Measurements from ENCODE around the gene TLE4.

TLE4 gene

DNA sequence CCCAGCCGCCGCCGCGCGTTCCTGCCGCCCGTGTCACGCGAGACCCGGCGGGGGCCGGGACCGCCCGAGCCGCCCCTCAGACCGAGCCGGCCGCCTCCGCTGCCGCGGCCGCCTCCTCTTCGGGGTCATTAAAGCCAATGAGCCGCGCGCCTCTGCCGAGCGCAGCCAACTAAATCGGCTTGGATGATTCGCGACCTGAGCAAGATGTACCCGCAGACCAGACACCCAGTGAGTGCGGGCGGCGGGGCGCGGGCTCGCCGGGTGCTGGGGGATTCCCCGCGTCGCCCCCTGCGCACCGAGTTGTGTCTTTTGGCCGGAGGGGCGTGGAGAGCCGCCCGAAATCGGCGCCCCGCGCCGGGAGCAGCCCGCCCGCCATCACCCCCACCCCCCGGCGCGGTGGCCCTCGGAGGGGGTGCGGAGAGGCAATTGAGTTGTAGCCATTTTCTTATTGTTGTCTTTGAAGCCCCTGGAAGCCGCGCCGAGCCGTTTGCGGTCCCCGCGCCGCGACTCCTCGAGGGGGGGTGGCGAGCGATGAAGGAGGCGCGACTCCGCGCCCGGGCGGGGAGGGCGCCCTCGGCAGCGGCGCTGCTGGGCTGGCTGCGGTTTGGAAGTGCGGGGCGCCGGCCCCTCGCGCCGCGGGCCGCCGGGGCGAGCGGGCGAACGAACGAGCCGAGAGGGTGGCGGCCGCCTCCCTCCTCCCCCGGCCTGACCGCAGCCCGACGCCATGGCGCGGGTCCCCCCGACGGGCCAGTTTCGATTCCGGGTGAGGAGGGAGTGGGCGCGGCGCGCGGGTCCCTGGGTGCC lies 1.0 kb downstream of the TLE4 start:
- peak; percentile 73 for DNase-seq

DNA sequence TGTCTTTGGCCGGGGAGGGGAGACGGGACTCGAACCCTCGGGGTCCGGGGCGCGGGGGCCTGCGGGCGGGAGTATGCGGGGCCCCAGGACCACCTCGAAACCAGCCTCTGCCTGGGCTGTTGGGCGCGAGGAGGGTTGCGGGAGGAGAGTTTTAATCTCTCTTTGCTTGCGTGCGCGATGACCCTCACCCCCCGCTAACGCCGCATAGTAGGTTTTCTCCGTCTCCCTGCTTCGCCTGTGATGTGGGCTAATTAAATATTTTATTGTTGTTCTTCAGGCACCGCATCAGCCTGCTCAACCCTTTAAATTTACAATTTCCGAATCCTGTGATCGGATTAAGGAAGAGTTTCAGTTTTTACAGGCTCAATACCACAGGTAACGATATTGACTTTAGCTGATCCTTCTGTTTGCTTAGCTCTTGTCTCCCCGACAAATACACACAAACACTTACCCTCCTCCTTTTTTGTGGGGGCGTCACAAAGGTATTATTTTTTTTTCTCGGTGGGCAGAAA lies 1.7 kb downstream of the TLE4 start:
- peak; percentile 63 for DNase-seq

DNA sequence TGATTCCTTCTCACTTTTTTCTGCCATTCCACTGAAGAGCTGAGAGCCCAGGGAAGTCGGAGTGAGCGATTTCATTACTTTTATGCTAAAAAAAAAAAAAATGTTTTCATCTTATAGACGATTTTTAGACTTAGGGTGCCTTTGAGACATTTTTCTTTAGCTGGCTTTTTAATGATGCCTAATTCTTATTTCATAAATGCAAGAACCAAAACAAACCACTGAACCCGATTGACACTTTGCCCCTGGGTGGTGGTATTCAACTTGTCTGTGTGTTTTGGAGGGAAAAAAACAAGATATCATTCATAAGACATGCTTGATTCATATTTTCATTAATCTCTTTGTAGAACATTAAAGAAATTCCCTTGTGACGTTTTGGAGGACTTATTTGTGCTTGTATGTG lies 2.4 kb downstream of the TLE4 start:
- peak; percentile 48 for DNase-seq

DNA sequence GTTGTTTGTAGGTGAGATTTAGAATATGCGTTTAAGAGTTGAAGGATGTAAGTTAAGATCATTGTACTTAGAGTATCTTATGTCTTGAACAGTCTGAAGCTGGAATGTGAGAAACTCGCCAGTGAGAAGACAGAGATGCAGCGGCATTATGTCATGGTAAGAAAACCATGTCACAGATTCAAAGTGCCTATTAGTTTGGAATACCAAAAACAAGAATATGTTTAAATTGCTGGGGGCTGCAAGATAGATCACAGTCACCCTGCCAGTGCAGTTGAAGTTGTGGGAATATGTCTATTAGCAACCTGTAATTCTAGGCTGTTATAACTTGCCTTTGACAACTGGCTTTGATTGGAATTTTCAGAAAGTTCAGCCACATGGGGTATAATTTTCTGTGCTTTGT lies 3.0 kb downstream of the TLE4 start:
- DNase-seq, result no peak

DNA sequence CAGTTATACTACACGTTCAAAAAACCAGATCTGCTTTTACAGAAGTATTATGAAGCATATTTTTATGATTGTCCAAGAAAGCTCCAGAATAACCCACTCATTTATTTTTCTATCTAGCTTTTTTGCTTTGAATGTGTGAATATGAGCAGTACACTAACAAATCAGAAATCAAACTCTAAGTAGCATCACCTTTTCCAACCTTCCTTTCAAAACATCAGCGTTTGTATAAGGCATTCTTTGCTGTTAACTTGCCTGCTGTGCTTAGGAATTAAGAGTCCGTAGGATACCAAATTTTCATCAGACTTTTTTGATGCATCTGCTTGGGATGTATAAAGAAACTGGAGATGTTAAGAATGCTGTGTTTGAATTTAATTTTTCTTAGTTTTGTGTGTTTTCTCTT lies 3.8 kb downstream of the TLE4 start:
- DNase-seq, result no peak

DNA sequence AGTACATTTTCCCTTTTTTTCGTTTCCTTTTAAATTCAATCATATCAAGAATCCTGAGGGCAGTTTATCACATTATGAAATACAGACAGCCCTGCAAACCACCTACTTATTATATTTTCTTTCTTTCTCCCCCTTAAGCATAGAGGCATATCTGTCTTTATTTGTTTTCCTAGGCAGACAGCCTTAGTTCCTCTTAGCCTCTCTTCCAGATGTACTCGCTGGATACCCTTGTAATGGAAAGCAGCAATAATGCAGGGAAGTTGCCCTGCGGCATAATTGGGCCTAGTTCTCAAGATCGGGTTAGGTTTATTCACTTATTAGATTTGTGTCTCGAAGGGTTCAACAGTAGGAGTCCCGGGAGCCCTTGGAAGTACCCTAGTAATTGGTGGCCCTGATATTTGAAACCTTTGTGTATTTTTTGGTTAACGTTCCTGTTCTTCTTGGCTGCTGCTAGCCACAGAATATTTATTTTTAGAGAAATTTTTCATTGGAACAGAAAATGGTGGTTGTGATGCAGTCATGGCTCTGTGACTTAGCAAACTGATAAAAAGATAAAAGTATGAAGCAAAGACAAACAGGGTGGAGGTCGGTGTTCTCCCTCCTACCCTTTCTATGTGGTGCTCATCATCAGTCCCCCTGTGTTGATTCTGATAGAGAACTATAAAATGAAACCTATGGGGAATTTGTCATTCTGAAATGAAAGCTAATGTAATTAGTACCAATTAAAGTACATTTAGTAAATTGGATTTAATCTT lies 6.4 kb downstream of the TLE4 start:
- DNase-seq, result peak; percentile 52

DNA sequence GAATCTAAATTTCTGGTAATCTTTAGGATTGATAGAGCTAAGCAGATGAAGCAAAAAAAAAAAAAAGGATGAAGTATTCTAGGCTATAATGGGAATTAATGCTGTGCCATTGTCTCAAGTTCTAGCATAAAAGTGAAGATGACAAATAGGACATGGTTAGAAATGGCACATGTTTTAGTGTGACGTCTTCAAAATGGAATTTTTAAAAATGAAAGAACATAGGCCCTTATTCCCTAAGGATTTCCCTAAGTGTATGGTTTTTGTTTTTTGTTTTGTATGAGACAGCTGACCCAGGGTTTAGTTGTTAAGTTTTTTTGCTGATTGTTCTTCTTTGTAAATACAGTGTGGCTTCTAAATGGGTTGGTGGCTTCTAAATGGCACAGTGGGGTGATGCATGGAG lies 7.1 kb downstream of the TLE4 start:
- DNase-seq, result no peak

DNA sequence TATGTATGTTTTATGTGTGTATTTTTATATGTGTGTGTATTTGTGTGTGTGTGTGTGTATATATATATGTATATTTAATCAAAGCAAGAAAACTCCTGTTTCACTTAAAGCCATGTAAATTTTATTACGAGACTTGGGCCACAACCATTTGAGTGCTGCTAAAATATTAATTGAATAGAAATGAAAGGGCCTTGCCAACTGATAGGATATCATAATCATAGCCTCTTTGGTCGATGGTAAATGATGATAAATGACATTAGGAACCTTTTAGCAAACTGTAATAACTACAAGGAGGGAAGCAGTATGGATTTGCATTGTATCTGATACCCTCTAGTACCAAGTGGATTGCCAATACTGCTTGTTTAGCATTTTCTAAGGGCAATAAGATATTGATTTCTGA lies 7.9 kb downstream of the TLE4 start:
- no peak for DNase-seq

DNA sequence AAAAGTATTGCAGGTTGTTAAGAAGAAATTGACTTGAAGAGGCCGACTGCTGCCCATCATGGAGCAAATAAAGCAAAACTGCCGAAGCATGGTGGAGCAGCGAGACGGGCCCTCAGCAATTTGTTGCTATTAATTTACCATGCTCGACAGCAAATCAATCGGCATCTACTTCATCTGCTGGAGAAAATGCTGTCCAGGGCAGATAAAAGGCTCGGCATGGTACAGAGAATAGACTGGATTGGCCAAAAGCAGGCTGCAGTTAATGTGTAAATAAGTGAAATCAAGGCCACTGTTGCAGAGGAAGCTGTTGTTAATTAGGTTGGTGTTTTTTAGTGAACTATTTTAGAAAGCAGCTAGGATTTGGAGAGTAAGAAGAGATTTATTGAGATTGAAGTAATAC lies 8.3 kb downstream of the TLE4 start:
- no peak for DNase-seq

DNA sequence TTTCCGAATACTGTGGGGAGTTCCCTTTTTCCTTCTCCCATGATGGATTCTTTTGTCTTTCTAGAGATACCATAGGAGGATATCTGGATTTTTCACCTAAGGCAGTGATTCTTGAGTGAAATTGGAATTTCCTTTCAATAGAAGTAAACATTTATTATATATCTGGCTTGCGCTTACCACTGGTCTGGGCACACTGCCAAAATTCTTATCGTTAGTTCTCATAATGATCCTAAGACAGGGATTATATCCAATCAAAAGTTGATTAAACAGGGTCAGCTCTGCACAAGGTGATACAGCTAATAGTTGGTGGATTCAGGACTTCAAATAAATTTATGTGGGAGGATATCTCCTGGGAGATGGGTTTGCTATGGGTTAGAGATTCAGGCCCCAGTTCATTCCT lies 9.6 kb downstream of the TLE4 start:
- DNase-seq, result peak; percentile 87

DNA sequence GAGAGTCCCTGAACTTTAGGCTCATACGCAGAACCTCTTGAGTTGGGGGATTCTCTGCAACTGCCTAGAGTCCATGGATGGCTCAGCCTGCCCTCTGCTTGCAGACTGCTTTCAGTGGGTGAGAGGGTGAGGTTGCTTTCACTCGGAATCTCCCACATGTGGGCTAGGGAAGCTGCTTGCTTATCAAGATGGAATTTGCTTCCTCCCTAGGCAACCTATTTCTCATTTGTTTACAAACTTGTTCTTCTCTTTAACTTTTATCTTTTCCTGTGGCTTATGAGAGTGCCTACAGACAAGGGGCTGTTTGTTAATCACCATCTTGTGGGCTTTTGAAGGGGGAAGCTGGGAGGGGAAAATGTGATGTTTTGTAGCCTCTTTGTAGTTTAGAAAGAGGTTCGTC lies 10.0 kb downstream of the TLE4 start:
- peak; percentile 87 for DNase-seq

DNA sequence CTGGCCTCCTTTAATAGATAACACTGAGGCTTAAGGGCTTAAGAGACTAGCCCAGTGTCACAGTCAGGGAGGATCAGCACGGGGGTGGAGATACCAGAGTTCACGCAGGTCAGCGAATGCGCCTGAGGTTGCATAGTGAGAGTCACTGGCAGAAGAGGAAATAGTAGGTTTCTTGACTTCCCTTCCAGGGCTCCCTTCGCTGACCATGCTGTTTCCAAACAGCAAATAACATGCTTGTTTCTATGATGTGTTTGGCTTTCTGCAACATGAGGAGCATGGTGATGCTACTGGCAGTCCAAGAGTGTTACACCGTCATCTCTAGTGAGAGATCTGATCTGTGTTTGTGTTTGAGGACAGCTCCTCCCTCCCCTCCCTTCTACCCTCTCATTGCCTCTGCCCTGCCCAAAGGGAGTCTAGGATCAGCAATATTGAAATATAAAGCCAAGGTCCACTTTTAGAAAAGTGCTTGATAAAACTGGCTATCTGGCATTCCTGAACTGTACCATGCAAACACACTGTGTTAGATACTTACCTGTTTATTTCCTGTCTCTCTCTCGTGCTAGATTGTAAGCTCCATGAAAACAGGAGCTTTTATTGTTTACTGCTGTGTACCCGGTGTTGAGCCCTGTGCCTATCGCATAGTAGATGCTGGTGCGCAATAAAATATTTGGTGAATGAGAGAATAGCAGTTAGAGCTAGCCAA lies 12.3 kb downstream of the TLE4 start:
- DNase-seq, result peak; percentile 93

DNA sequence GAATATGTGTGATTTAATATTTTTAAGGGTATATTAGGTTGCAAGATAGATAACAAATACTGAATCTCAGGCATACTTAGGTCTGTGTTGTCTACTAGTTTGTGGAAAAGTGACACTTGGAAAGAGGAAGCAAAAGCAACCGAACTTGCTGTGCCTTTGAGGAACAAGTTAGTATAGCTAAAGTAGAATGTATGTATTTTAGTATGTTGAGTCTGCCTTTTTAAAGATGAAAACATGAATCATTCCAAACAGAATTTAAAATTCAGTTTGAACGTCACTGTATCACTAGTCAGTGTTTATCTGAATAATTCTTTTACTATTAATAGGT lies 12.9 kb downstream of the TLE4 start:
- DNase-seq, result peak; percentile 70

DNA sequence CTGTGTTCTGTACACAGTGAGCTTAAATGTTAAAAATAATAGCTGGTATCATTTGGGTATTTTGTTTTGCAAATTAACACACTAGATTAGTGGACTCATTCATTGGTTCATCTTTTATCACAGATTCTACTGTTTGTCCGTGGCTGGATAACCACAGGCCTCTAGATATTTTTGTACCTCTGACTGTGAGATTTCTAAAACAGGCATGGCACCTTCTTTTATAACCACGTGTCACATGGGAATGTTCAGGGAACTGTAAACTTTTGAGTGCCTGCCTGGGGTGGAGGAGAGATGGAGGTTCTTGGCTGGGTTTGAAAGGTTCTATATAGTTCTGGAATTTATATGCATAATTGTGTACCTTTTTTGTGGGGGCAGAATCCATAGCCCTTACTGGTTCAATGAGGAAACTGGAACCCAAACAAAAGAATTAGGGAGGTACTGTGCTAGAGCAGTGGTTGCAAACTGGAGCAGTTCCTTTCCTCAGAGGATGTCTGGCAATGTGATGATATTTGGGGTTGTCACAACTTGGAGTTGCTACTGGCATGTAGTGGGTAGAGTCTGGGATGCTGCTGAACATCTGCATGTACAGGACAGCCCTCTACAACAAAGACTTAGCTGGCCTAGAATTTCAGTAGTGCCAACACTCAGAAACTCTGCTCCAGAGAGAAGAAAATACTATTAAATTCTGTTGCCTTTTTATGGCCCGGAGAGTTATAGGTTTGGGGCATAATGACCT lies 16.9 kb downstream of the TLE4 start:
- no peak for DNase-seq

DNA sequence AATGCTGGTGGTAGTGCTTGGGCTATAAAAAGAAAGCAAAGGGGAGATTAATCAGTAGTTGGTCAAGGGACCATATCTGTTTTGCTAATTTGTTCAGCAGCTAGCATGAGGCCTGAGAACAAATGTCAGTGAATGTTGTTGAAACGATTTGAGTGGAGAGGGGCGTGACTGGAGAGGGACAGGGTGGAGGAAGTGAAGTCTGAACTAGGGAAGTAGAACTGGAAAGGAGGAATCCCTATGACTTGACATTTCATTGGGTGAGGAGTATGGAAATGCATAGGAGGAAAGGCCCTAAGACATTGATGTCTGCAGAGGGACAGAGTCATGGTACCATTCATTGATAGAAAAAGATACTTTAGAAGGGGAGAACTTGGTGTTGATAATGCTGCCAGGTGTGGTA lies 19.7 kb downstream of the TLE4 start:
- DNase-seq, result no peak

DNA sequence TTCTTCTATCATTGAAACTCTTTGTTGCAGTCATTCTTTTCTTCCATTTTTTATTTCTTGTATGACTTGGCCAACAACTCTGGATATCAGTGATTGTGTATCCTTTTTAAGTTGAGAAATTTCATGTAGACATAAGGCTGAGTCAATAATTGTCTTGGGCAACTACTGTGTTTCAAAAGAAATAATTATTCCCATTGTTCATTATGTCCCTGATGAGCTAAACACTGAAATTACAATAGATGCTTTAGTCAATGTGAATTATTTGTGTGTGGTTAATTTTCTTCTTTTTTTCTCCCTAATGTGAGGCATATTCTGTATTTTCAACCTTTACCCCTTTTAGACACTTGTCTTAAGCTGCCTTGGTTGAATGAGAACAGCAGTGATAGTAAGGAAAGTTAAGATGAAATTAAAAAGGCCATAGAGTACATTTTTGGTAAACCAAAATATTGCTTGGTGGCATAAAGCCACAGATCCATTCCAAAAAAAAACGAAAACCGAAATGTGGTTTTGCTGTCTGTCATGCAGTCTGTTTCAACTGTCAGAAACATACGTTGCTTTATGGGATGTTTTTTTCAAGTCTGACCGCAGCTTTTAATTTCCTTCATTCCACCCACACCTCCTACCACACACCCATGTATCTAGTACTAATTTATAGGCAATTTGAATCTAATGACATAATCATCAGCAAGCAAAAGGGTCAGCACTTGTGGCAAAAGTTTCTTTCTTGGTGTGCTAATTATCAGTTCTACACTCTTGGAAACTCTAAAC lies 21.1 kb downstream of the TLE4 start:
- peak; percentile 81 for DNase-seq

DNA sequence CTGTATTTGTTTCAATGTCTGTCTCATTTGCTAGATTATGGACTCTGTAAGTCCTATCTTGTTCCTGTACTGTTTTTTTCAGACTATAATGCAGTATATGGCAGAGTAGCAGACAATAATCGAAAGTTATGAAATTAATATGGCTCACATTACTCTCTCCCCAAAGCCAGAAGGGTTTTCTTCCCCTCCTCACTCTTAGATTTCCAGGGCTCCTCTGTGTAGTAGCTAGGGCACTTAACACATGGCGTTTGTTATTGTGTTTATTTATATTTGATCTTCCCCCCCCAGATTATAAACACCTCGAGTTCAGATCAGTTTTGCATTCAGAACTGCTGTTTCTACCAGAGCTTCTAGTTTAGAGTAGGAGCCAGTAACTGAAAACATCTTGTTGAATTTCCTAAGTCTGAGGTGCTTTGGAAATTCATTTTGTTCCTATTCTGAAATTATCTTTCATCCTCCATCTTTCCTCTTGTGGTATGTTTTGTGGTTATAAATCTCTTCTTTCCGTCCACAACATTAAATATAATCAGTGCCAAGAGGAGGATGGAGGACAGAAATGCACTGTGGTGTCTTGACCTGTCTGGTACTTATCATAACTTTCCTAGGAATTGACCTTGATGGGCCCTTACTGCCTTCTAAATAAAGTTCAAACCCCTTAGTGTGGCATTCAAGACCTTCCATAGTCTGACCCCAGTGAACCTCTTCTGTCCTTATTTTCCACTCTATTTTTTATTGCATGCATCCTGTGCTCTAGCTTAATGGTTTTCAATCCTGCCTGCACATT lies 27.0 kb downstream of the TLE4 start:
- peak; percentile 34 for DNase-seq

DNA sequence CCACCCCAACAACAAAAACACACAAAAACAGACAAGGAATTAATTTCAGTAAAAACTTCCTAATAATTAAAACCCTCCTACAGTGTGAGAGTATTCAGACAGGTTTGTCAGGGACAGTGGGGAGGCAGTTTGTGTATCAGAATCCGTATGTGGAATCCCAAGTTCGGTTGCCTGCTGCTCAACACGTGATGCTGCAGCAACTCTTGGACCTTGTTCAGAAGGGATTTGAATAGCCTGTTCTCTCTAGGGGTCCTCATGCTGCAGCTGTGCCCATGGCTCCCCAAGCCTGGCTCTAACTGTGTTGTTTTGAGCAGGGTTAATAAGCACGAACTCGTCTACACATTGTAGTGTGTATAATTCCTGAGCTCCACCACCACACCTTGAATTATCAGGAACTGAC lies 28.7 kb downstream of the TLE4 start:
- DNase-seq, result no peak

DNA sequence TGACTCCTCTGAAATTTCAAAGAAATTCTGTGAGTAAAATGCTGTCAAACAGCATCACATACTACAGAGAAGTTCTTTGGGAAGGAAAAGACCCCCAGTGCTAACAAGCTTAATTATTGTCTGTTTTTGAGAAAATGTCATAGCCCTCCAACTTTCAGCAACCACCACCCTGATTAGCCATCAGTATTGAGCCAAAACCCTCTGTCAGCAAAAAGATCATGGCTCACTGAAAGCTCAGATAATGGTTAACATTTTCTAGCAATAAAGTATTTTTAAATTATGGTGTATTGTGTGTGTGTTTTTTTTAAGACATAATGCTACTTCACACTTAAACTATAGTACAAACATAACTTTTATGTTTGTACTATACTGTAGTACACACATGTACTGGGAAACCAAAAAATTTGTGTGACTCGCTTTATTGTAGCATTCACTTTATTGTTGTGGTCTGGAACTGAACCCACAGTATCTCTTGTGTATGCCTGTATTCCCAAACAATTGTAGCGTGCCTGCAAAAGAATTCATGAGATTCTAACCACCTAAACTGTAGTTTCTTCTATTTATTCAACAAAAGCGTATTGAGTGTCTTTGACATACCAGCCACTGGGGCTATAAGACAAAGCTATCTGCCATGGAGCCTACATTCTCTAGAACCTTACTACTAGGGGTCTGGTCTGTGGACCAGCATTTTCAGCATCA lies 31.6 kb downstream of the TLE4 start:
- no peak for DNase-seq

DNA sequence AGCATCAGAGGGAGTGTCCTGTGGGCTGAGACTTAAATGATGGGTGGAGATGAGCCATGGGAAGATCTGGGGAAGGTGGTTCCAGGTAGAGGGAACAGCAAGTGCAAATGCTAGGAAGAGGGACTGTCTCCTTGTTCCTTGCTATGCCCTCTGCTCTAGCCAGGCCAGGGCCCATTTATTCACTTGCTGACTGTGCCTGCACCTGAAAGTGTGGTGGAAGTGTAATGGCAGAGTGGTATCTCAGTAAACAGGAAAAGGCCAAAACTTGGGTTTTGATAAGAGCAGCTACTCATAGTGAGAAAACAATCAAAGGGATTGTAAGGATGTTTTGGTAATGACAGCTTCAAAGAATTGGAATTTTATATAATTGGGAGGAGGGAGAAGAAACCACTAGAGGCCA lies 32.4 kb downstream of the TLE4 start:
- no peak for DNase-seq
